Gastroesophageal sphincter (tissue), 3 donors: ENCODE data around the gene AATF.

ENCODE experiments used
- EP300 ChIP-seq: sonication (generic); formaldehyde crosslinking; IDR thresholded peaks from one replicate; pipeline ENCODE4 v1.6.1; 2017; ENCODE audit warnings: antibody characterized with exemption, mild to moderate bottlenecking
- POLR2A ChIP-seq, 2 donors: fragments of 450-650 bp; IDR thresholded peaks; one replicate each; pipeline ENCODE4 v1.6.1; 2017; ENCODE audit warnings: antibody characterized with exemption in 2 of 2, mild to moderate bottlenecking in 2 of 2, moderate library complexity in 1 of 2
- POLR2AphosphoS5 ChIP-seq: sonication (generic); formaldehyde crosslinking; IDR thresholded peaks from one replicate; pipeline ENCODE4 v1.6.1; 2017; ENCODE audit warnings: antibody characterized with exemption
- TF ChIP-seq, protein P1 (sequence below), 4 experiments: fragments of 200-600 bp in 2 of 4; fragments of 450-650 bp in 2 of 4; sonication (generic) in 1 of 4; IDR thresholded peaks; one replicate each; pipeline ENCODE4 v1.5.1; 2017 to 2019; ENCODE audit warnings: antibody characterized with exemption in 4 of 4, mild to moderate bottlenecking in 2 of 4, moderate library complexity in 2 of 4

DNA sequence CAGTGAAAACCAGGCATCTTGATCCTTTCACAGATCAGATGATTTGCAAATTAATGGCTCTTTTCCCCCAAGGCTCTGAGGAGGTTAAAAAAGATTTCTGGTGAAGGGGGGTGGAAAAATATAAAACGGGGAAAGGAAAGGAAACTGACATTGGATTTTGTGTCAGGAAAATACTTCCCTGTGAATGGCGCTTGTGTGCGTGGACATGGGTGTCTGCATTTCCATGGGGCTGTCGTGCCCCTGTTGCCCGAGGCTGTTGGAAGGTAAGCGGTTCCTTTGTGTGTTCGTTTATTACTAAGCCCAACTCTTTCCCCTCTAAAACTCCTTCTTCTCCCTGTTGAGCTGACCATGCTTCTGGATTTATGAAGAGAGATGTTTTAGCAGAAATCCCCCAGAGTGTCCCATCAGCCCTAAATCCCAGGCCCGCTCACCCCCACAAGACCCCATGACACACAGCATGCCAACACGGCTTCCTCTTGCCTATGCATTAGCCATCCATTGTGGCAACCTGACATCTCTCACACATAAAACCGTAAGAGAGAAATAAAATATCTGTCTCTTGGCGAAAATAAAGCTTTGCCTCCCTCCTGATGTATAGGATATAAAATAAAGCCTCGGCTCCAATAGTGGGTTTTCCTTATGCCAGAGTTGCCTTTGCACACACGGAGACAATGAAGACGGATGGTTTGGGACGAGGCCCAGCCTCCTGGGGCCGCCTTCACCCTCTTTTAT lies 18.7 kb upstream of the AATF start:
- TF ChIP-seq, protein P1, sequence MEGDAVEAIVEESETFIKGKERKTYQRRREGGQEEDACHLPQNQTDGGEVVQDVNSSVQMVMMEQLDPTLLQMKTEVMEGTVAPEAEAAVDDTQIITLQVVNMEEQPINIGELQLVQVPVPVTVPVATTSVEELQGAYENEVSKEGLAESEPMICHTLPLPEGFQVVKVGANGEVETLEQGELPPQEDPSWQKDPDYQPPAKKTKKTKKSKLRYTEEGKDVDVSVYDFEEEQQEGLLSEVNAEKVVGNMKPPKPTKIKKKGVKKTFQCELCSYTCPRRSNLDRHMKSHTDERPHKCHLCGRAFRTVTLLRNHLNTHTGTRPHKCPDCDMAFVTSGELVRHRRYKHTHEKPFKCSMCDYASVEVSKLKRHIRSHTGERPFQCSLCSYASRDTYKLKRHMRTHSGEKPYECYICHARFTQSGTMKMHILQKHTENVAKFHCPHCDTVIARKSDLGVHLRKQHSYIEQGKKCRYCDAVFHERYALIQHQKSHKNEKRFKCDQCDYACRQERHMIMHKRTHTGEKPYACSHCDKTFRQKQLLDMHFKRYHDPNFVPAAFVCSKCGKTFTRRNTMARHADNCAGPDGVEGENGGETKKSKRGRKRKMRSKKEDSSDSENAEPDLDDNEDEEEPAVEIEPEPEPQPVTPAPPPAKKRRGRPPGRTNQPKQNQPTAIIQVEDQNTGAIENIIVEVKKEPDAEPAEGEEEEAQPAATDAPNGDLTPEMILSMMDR (IDR thresholded peaks at IDR 0.05), result no peak
- no peak for TF ChIP-seq POLR2AphosphoS5
- no peak for TF ChIP-seq POLR2A (IDR thresholded peaks at IDR 0.05)
- TF ChIP-seq EP300, result no peak
